GM10266 (cell line): ENCODE measurements around the gene TMEM95.
A peak's percentile ranks its signal among the peaks of the same experiment; 100 is the strongest.

Experiments used
- DNase-seq: peaks from one replicate; pipeline ENCODE4 v3.0.0; 2012; ENCODE audit errors: extremely low spot score
- TF ChIP-seq, protein P1 (sequence below): IDR thresholded peaks from 2 replicates; pipeline ENCODE4 v1.5.1; 2012; ENCODE audit warnings: mild to moderate bottlenecking, low read depth; ENCODE audit not compliant: control insufficient read depth, insufficient read depth; ENCODE audit errors: missing control alignments

TMEM95 gene

DNA sequence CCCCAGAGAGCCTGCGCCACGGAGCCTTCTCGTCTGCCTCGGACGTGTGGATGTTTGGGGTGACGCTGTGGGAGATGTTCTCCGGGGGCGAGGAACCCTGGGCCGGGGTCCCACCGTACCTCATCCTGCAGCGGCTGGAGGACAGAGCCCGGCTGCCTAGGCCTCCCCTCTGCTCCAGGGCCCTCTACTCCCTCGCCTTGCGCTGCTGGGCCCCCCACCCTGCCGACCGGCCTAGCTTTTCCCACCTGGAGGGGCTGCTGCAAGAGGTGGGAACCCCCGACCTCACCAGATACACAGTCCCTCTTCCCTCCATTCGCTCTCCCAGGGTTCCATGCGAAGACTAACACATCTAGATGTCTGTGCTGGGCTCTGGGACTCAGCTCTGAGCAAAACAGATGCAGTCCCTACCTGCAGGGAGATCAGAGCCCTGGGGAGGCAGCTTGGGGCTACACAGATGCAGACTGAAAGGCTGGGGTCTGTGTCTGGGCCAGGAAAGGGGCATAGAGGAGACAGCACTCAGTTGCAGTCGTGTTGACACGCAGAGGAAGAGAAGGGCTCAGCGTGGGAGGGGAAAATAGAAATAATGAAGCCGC lies 29.6 kb downstream of the TMEM95 start:
- DNase-seq, result peak; percentile 27
- TF ChIP-seq, protein P1, sequence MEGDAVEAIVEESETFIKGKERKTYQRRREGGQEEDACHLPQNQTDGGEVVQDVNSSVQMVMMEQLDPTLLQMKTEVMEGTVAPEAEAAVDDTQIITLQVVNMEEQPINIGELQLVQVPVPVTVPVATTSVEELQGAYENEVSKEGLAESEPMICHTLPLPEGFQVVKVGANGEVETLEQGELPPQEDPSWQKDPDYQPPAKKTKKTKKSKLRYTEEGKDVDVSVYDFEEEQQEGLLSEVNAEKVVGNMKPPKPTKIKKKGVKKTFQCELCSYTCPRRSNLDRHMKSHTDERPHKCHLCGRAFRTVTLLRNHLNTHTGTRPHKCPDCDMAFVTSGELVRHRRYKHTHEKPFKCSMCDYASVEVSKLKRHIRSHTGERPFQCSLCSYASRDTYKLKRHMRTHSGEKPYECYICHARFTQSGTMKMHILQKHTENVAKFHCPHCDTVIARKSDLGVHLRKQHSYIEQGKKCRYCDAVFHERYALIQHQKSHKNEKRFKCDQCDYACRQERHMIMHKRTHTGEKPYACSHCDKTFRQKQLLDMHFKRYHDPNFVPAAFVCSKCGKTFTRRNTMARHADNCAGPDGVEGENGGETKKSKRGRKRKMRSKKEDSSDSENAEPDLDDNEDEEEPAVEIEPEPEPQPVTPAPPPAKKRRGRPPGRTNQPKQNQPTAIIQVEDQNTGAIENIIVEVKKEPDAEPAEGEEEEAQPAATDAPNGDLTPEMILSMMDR, result no peak

DNA sequence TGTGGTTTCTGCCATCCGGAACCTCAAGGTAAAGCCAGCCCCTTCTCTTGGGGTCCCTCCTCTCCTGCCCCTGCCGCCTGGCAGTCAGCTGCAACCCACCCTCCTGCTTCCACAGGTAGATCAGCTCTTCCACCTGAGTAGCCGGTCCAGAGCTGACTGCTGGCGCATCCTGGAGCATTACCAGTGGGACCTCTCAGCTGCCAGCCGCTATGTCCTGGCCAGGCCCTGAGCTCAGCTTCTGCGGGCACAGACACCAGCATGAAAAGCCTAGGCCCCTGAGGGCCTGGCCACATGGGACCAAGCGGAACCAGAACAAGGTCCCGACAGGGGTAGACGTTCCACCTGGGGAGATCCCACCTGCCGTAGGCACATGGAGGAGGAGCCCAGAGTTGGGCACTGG lies 33.9 kb downstream of the TMEM95 start:
- DNase-seq, result no peak
- TF ChIP-seq, protein P1, result no peak

DNA sequence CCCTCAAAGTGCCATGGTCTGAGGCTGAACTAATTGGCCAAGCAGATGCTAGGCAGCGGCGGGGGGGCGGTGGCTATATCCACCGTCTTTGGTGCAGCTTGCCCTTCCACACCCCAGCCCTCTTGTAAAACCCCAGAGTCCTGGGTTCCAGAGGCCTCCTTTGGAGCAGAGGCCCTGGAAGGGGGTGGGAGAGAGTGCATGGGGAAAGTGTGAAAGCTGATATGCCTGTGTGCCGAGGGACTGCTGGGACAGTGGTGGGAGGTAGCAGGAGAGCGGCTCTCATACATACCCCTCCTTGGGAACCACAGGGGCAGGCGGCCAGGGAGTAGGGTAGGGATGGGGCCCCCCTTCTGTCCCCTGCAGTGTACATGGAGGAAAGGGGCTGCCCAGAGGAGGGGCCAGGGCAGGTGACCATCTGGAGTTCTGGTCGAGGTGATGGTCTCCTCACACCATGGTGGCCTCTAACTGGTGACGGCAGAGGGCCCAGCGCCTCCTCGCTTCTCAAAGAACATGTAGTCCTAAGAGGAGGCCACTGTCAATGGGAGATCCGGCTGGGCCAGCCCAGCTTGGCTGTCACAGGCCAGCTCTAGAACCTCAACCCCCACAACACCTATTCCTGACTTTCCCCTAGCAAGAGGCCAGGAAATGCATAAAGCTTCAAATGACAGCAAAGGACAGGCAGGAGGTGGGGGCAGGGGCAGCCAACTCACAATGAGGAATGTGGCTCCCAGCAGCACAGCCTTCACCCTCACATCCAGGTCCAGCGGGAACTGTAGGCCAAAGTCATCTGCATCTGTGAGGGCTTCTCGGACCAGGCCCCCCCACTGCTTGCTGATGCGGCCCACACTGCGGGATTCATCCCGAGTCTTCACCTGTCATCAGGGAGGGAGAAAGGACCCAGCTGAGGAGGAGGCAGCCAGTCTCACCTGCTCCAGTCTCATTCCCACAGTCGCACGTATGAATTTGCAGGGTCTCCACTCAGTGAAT lies 35.3 kb downstream of the TMEM95 start:
- TF ChIP-seq, protein P1, result no peak
- no peak for DNase-seq

DNA sequence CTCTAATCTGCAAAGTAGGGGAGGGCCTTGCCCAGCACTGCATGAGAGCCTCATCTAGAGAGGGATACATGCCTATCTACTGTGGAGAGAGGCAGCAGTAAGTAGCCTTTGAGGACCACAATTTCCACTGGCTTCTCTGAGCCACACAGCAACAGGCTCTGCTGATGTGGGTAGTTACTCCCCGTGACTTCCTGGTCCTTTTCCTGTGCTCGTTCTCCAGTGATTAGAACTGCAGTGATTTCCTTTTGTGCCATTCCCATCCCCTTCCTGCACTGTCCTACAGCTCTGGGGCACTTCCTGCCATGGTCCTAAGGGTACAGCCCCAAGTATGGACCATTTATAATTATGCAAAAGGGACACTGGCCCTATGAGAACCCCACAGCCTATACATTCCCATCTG lies 36.4 kb downstream of the TMEM95 start:
- no peak for DNase-seq
- TF ChIP-seq, protein P1, result no peak

DNA sequence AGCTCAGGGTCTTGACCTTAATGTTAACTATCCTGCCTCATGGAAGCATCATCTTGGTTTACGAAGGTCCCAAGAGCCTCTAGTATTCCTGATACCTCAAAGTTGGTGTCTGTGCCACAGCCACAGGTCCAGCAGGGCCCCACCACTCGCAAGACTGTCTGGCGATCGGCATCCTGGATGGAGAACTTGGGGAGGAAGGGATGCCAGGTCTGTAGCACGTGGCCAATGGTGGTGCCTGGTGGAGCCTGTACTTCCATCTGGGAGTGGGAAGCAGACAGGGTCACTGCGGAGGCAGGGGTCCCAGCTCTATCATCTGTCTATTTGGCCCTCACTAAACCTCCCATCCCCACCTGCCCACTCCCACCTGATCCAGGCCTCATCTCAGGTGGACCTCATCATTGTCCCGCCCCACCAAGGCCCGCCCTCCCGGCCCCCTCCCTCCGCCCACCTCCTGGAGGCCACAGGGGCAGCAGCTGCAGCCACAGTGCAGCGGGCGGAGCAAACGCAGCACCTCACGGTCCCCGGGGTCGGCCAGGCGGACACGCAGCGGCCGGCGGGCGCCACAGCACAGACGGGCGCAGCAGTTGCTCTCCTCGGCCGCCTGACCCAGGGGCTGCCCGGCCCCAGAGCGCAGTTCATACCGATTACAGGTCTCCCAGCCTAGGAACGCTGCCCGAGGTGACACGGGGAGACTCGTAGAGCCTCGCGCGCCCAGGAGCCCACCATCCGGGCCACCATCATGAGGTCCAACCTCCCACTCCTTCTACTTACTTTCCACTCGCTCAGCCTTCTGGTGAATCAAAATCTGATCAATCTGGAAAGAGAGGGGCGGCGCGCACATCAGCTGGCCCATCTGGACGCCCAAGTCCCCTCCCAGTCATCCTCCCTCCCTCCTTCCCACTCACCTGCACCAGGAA lies 38.0 kb downstream of the TMEM95 start:
- DNase-seq, result no peak

DNA sequence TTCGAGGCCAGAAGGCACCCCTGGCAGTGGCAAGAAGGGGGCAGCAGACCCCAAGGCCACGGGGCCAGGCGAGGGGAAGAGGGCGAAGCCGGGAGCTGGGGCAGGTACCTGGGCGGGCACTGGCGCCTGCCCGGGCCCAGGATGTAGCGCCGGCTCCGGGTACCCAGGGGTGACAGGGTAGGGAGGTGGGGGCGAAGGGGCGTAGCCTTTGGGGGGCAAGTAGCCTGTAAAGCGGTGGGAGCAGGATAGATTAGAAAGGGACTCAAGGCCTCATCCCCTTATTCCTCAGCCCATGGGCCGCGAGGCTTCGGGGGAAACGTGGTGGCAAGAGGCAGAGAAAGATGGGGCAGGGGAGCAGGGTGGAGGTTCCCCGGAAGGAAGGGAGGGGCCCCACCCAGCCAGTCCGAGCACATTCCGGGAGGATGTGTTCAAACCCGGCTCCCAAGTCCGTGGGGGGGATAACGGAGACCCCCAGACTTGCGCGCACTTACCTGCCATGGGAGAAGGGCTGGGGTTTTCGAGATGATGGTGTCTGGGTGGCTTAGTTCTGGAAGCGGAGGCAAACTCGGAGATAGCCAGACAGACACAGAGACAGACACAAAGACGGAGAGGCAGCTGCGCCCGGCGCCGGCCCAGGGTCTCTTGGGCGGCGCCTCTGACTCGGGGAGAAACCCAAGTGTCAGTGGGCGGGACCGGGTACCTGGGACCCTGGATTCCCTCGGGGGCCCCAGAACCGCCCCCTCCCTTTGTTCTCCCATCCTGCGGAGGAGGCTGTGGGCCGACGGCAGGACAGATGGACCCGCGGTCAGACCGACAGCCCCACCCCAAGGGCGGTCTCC lies 38.9 kb downstream of the TMEM95 start:
- peak; percentile 74 for DNase-seq
- TF ChIP-seq, protein P1, result no peak

More for the DNA sequence above, 38.0 kb downstream of the TMEM95 start:
- TF ChIP-seq, protein P1, result no peak
